Erythroblast (primary cell): ENCODE measurements around the gene FAM234A.

Experiments
- GATA1 ChIP-seq: IDR thresholded peaks from 2 replicates; pipeline ENCODE4 v1.6.1; 2011; ENCODE audit warnings: low read depth, mild to moderate bottlenecking, control low read depth, low read length, moderate library complexity
- POLR2A ChIP-seq: IDR thresholded peaks from 2 replicates; pipeline ENCODE4 v1.6.1; 2011; ENCODE audit warnings: mild to moderate bottlenecking, low read length

DNA sequence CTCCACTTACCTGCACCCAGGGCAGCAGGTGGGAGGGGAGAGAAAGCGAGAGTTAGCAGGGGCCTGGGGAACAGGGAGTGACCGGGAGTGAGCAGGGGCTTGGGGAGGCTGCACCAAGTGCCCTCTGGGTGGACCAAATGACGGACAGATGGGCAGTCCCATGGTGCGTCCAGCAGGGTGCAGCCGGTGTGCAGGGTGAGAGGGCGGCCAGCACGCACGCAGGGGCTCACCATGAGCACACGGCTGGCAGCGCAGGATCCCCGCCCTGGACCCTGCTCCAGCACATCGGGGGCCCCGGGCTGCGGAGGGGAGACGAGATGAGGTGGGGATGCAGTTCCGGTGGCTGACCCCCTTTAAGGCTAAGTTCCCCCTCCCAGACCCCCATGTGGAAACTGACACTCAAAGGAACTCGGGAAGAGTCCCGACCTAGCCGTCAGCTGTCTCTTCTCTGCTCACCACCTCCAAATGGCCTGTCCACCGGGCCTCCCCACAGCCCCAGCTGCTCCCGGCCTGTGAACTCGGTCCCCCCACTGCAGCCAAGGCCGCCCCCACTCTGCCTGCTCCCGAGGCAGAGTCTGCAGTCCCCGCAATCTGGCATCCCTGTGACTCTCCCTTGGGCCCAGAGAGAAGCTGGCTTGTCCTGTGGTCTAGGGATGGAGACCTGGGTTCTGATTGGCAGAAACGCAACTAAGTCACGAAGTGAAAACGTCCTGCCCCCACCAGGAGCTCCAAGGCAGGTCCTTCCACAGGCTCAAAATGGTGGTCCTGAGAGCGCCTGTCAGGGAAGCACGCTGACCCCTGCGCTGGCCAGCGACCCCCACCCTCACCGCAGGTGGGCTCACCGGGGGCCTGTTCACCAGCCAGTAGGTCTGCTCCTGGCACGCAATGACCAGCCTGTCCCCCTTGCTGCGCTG lies 38.3 kb downstream of the FAM234A start:
- TF ChIP-seq POLR2A, result no peak
- no peak for TF ChIP-seq GATA1
